IPS-18c (cell line): ENCODE measurements around the gene CUBN.

ENCODE experiments used
- H3K4me3 ChIP-seq: 2 replicates; pipeline ENCODE4 v1.7.0; 2013; ENCODE audit warnings: low read depth, mild to moderate bottlenecking, low read length, moderate library complexity; ENCODE audit not compliant: insufficient read depth
- H3K9me3 ChIP-seq: one replicate; pipeline ENCODE4 v1.6.1; 2013; ENCODE audit warnings: mild to moderate bottlenecking, low read length, moderate library complexity; ENCODE audit not compliant: control insufficient read depth, insufficient read depth

Gene CUBN

DNA sequence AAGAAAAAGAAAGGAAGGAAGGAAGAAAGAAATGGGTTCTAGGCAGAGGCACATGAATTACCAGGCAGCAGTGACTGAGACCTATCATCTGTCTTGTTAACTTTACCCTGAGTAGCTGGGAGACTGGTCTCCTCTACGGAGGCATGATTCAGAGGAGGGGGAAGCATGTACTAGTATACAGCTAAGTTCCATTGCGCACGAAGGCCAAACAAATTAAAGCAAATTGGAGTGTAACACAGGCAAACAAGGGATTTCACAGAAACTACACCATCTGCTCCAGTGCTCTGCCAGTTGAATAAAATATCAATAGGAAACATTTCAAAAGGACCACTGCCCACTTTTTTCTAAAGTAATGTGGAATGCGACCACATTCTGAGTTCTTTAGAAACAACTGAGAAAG, 246.5 kb downstream of the CUBN start:
- Histone ChIP-seq H3K9me3 (no peaks in the 10 kb centered on the region), H3K4me3 (no peak overlapping the region)

DNA sequence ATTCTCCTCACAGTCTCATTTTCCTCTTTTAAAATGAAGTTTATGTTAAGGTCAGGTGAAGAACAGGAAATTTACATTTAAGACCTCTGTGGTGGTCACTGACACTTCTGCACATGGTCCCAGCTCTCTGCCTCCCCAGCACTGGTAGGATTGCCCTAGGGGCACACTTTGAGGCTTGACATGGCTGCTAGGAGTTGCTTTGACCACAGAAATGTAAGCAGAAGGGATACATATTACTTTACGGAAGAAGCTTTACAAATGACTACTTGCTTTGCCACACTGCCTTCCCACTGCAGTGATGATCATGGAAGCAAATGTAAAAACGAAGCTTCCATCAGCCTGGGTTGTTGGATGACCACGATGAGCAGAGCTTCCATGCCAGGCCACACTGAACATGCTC, 259.3 kb downstream of the CUBN start:
- Histone ChIP-seq H3K9me3 (no peaks in the 10 kb centered on the region), H3K4me3 (no peak overlapping the region)

- H3K9me3 ChIP-seq, result no peaks in the 10 kb centered on the region
- H3K4me3 ChIP-seq, result no peak overlapping the region
These were observed 261.6 kb downstream of the CUBN start for GRCh38 chr10:16867990-16868389.

- Histone ChIP-seq H3K9me3 (no peaks in the 10 kb centered on the region), H3K4me3 (no peak overlapping the region)
These were observed 262.1 kb downstream of the CUBN start for GRCh38 chr10:16867556-16867955.

DNA sequence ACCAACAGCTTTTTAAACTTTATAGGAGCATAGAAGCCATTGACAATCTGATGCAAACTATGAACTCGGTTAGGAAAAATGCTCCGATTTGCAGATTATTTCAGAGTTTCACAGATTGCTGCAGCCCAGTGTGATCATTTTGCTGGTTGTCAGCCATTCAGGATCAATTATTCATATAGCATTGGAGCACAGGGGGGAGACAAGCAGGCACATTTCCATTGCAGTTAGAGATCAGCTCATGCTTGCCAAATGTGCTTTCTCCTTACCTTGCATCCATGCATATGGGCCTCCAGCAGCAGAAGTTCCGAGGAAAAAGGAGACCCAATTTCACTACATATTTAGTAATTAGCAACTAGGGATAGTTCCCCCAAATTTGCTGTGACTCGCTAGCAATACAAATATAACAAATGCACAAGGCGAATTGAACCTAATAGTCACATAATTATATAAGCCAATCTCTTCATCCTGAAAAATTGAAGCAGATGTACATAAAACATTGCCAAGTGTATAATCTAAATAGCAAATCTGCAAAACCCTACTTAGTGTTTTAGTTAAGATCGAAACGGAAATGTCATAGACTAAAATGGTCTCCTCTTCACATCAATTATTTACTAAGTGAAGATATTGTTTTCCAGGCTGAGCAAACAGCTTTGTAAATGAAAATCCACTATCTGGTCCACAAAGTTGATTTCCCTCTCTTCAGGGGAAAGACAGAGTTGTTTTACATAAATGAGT, 262.9 kb downstream of the CUBN start:
- Histone ChIP-seq H3K9me3 (no peaks in the 10 kb centered on the region), H3K4me3 (no peak overlapping the region)

GRCh38 chr10:16865766-16866165, 263.8 kb downstream of the CUBN start:
- H3K9me3 ChIP-seq, result no peaks in the 10 kb centered on the region
- no peak overlapping the region for H3K4me3 ChIP-seq

DNA sequence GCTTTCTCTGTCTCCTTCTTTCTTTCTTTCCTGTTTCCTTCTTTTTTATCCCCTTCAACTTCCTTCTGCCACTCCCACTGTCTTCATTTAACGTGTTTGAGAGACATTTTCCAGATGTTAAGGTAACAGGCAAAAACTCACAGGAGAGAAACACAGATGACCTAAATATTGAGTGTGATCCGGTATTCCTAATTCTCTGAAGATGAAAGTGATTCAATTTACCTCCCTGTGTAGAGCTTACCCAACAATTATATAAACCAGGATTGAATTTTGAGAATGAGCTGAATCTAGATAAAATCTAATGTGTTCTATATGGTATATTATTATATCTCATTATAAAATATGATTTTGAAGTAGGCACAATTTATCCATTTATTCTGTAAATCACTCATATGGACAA, 265.8 kb downstream of the CUBN start:
- no peaks in the 10 kb centered on the region for H3K9me3 ChIP-seq
- no peak overlapping the region for H3K4me3 ChIP-seq

- Histone ChIP-seq H3K4me3 (no peak overlapping the region), H3K9me3 (no peaks in the 10 kb centered on the region)
These were observed 272.2 kb downstream of the CUBN start for GRCh38 chr10:16857419-16857818.

DNA sequence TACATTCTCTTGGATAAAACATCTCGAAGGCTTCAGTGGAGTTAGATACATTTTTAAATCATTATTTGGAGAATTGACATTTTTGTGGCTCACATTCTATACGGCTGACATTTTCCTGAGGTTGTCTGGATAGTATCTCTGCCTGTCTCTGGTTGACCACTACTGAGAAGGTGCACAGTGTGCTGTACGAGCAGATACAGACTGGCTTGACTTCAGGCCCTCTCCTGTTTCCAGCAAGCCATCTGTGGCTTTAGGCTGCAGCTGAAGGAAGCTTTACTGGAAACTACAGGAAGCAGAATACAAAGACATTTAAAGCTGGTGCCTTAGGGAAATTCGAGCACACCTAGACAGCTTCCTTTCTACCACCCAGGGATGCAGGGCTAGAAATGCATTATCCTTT, 273.0 kb downstream of the CUBN start:
- Histone ChIP-seq H3K4me3 (no peak overlapping the region), H3K9me3 (no peaks in the 10 kb centered on the region)

GRCh38 chr10:16856092-16856491, 273.5 kb downstream of the CUBN start:
- H3K4me3 ChIP-seq, result no peak overlapping the region
- no peaks in the 10 kb centered on the region for H3K9me3 ChIP-seq

DNA sequence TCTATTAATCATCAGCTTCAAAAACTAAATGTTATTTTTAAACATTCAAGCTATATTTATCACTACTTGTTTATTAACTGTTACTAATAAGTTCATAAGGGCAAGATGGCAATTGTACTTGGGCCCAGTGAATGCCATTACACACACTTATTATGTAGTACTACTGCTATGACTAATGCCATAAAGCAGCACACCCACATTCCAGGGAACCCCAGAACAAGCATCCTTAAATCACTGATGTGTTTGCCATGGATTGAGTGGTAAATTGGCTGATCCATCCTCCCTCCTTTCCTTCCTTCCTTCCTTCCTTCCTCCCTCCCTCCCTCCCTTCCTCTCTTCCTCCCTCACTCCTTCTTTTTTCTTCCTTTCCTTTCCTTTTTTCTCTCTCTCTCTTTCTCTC, 275.0 kb downstream of the CUBN start:
- no peak overlapping the region for H3K4me3 ChIP-seq
- no peaks in the 10 kb centered on the region for H3K9me3 ChIP-seq

DNA sequence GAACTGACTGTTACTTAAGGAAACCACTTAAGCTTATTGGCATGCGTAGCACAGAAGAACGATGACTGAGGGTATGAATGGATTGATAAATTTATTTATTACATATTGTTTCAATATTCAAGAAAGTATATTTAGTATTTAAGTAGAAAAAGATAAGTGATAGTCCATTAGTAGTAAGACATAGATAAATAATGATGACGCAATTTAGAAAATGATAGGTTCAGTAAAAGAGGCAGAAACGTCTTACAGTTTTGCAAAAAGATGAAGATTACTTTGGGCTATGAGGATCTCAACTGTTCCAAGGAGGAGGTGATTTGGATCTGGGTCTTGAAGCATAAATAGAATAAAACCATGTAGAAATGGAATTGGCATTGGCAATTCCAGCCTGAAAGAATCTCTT, 275.8 kb downstream of the CUBN start:
- no peak overlapping the region for H3K4me3 ChIP-seq
- no peaks in the 10 kb centered on the region for H3K9me3 ChIP-seq

- Histone ChIP-seq H3K9me3 (no peaks in the 10 kb centered on the region), H3K4me3 (no peak overlapping the region)
These were observed 276.4 kb downstream of the CUBN start for GRCh38 chr10:16853201-16853600.

- Histone ChIP-seq H3K4me3 (no peak overlapping the region), H3K9me3 (no peaks in the 10 kb centered on the region)
These were observed 277.0 kb downstream of the CUBN start for GRCh38 chr10:16852624-16853023.

DNA sequence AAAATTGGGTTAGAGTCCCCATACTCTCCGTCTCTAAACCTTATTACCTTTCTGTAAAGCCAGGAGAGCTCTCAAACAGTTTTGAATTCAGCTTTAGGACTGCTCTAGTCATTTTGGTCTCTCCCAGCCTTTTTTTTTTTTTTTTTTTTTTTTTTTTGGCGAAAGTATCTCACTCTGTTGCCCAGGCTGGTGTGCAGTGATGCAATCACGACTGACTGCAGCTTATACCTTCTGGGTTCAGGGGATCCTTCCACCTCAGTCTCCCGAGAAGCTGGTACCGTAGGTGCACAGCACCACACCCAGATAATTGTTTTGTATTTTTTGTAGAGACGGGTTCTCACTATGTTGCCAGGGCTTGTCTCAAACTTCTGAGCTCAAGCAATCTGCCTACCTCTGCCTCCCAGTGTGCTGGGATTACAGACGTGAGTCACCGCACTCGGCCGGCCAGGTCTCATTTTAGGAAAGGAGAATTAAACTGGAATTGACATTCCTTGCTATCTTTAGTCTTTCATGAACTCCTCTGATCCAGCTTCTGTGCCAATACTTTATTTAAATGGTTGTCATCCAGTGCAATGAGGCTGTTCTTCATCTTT, 281.0 kb downstream of the CUBN start:
- no peaks in the 10 kb centered on the region for H3K9me3 ChIP-seq
- no peak overlapping the region for H3K4me3 ChIP-seq

DNA sequence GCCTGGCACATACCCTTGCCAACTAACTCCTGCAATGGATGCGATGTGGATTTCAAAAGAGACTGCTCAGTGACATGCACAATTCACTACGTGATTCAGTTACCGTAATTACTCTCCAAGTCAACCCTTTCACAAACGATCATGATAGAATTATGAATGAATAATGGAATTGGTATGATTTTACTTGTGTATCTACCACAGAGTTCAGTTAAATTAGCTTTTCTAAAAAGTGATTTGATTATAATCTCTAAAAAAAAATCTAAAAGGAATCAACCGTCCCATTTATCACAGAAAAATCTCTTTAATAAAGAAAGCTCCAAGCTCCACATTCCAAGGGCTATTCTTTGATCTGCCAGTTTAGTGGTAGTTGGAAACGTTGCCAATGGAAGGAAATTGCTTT, 282.0 kb downstream of the CUBN start:
- H3K9me3 ChIP-seq, result no peaks in the 10 kb centered on the region
- no peak overlapping the region for H3K4me3 ChIP-seq

DNA sequence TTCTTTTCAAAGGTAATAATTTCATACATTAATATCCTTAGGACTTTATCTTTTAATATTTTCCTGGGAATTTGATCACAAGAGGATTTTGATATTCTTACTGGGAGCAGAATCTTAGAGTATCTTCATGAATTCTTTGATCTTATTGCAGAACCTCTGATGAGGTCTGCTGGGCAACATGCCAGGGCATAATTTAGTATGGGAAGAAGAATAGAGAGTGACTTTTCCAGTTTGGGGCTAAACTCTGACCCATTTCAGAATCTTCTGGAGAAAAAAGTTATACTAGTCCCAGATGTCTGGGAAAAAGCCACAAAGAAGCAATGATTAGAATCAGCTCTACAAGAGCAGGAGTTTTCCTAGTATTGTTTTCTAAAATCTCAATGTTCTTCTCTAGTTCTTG, 284.4 kb downstream of the CUBN start:
- H3K4me3 ChIP-seq, result no peak overlapping the region
- H3K9me3 ChIP-seq, result no peaks in the 10 kb centered on the region

DNA sequence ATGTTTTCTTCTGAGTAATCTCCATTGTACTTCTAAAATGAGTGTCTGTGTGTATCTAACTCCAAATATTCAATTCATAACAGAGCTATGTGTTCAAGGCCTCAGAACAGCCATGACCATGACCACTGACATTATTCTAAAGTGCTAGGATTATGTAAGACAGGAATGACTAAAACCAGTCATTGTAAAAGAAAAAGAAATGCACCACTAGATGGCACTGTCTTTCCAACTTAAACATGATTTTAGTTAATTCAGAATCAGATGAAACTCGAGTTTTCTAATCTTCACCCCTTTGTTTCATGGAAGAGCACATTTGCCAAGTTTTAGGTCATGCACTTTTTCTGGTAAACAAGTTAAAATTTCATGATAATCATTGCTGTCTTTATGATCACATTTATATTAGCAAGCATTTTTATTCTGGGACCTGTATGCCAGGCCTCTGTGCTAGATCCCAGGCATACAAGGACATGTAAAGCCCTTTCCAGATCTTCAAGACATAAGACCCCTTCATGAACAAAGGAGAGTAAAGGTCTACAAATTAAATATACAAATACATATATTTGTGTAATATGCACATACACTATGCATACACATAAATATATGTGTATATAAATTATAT, 286.2 kb downstream of the CUBN start:
- no peak overlapping the region for H3K4me3 ChIP-seq
- no peaks in the 10 kb centered on the region for H3K9me3 ChIP-seq
